VCaP (cell line): ENCODE data around the gene MAB21L2.

Experiments used
- H3K27ac ChIP-seq: fragments of 450-650 bp; 2 replicates; pipeline ENCODE4 v1.5.1; 2017
- CTCF ChIP-seq: fragments of 450-650 bp; conservative IDR thresholded peaks from 2 replicates; pipeline ENCODE4 v1.5.1; 2017; ENCODE audit warnings: mild to moderate bottlenecking, moderate library complexity

Gene MAB21L2

GRCh38 chr4:150591904-150592303 is 10.0 kb downstream of the MAB21L2 start:
- TF ChIP-seq CTCF = no peak
- H3K27ac ChIP-seq = no peak overlapping the region

GRCh38 chr4:150593996-150594395 is 12.0 kb downstream of the MAB21L2 start:
- no peak overlapping the region for H3K27ac ChIP-seq
- TF ChIP-seq CTCF = peak; percentile 50; the same call in 1 of the 2 replicates

GRCh38 chr4:150598909-150599308 is 17.0 kb downstream of the MAB21L2 start:
- H3K27ac ChIP-seq = no peak overlapping the region
- no peak for TF ChIP-seq CTCF

GRCh38 chr4:150599547-150599946 is 17.6 kb downstream of the MAB21L2 start:
- TF ChIP-seq CTCF = no peak
- no peak overlapping the region for H3K27ac ChIP-seq

- no peak overlapping the region for H3K27ac ChIP-seq
- no peak for TF ChIP-seq CTCF
Observed at GRCh38 chr4:150600812-150601445, 19.0 kb downstream of the MAB21L2 start.

GRCh38 chr4:150609131-150609530 is 27.2 kb downstream of the MAB21L2 start:
- no peak for TF ChIP-seq CTCF
- H3K27ac ChIP-seq = no peak overlapping the region

GRCh38 chr4:150619042-150619441 is 37.1 kb downstream of the MAB21L2 start:
- TF ChIP-seq CTCF = no peak
- H3K27ac ChIP-seq = no peak overlapping the region
